Hepatocyte (in vitro differentiated cells): ENCODE measurements around the gene DDR2.

Experiments used
- CTCF ChIP-seq: fragments of 200-600 bp; sonication (generic); IDR thresholded peaks from 2 replicates; pipeline ENCODE4 v1.5.1; 2016; ENCODE audit warnings: antibody characterized with exemption, mild to moderate bottlenecking; ENCODE audit not compliant: poor library complexity
- EZH2 ChIP-seq: fragments of 200-600 bp; sonication (generic); IDR thresholded peaks from 2 replicates; pipeline ENCODE4 v1.6.1; 2016; ENCODE audit warnings: antibody characterized with exemption, mild to moderate bottlenecking, borderline replicate concordance
- EZH2phosphoT487 ChIP-seq: fragments of 200-600 bp; sonication (generic); IDR thresholded peaks from one replicate; pipeline ENCODE4 v1.6.1; 2018; ENCODE audit warnings: antibody characterized with exemption, mild to moderate bottlenecking, low read depth, moderate library complexity; ENCODE audit not compliant: unreplicated experiment, severe bottlenecking

- TF ChIP-seq CTCF (no peak), EZH2 (no peak), EZH2phosphoT487 (no peak)
These were observed 99.8 kb downstream of the DDR2 start for GRCh38 chr1:162732094-162732493.
